ENCODE measurements around the gene SRD5A3. TPM values are rescaled to one million over a fixed set of nuclear protein-coding genes. Genes with fewer than 3 reads are reported as not detected.
A peak's percentile ranks its signal among the peaks of the same experiment; 100 is the strongest.

The SRD5A3 gene
- total RNA-seq, 1 donor from 2014 or later: 31.4 TPM

DNA sequence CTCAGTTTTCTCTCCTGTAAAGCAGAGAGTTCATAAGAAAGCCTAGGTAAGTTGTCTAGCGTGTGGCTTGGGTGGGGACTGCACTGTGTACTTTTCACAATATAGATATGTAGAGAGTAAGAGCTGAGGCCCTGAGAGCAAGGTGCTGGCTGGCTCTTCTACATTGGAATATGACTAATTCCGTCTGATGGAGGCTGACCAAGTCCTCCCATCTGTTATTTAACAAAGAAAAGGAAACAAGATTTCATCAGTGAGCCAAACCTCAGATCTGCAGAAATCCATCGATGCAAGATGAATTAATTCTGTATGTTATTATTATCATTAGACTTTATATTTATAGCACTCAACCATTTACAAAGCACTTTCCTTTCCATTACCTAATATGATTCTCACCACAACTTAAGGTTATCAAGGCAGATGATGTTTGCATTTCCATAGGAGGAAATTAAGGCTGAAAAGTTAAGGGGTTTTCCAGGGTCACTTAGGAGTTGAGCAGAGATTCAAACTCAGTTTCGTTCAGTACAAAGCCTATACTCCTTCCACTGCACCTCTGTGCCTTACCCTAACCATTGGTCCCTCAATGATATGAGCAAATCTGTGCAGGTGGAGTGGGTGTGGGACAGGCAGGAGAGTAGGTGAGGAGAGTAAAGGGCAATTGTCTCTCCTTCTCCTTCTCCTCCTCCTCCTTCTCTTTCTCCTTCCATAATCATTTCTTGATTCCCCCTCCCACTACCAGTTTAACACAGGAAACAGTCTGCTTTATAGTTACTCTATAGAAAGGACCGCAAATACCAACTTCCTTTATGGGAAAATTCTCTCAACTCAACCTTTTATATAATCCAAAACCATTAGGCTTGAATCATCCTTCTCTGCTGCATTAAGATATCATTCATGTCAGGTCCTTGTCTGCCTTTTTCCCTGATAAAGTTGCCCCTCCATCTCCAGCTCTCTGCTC is 27.6 kb upstream of the SRD5A3 start:
- Mint-ChIP-seq H3K36me3 (ENCODE audit: low read depth) (no peaks in the 10 kb centered on the region), H3K27ac (ENCODE audit: unreplicated experiment) (no peak overlapping the region), H3K4me1 (ENCODE audit: low read depth) (no peaks in the 10 kb centered on the region), H3K4me3 (ENCODE audit: unreplicated experiment) (no peak overlapping the region), H3K9me3 (ENCODE audit: low read depth) (no peaks in the 10 kb centered on the region), H3K27me3 (ENCODE audit: low read depth) (peaks cover 30% of the 10 kb centered on the region)
- TF ChIP-seq, protein P1, sequence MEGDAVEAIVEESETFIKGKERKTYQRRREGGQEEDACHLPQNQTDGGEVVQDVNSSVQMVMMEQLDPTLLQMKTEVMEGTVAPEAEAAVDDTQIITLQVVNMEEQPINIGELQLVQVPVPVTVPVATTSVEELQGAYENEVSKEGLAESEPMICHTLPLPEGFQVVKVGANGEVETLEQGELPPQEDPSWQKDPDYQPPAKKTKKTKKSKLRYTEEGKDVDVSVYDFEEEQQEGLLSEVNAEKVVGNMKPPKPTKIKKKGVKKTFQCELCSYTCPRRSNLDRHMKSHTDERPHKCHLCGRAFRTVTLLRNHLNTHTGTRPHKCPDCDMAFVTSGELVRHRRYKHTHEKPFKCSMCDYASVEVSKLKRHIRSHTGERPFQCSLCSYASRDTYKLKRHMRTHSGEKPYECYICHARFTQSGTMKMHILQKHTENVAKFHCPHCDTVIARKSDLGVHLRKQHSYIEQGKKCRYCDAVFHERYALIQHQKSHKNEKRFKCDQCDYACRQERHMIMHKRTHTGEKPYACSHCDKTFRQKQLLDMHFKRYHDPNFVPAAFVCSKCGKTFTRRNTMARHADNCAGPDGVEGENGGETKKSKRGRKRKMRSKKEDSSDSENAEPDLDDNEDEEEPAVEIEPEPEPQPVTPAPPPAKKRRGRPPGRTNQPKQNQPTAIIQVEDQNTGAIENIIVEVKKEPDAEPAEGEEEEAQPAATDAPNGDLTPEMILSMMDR (IDR thresholded peaks at IDR 0.05): no peak
- DNase-seq (ENCODE audit: low spot score): no peak

DNA sequence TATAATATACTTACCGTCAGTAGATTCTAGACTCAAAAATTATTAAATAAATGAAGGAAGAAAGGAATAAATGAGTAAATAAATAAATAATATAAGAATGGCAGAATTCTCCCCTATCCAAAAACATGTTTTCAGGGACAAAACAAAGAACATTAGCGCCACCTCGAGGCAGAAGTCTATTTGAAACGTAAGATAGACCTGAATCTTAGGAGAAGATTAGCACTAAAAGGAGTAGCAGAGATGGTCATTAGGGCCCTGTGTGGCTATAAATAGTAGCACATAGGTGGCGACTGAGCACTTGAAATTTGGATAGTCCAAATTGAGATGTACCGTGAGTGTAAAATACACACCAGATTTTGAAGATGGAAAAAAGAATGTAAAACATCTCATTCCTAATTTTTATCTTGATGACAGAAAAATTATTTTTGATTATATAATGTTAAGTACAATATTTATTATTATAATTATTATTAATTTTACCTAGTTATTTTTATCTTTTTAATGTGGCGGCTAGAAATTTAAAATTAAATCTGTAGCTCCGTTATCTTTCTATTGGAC is 24.3 kb upstream of the SRD5A3 start:
- no peak for DNase-seq (ENCODE audit: low spot score)
- H3K9me3 Mint-ChIP-seq (ENCODE audit: low read depth): no peaks in the 10 kb centered on the region
- peaks cover 45% of the 10 kb centered on the region for H3K27me3 Mint-ChIP-seq (ENCODE audit: low read depth)
- no peaks in the 10 kb centered on the region for H3K4me1 Mint-ChIP-seq (ENCODE audit: low read depth)
- TF ChIP-seq, protein P1 (IDR thresholded peaks at IDR 0.05): peak; percentile 97
- H3K27ac Mint-ChIP-seq (ENCODE audit: unreplicated experiment): no peak overlapping the region
- H3K36me3 Mint-ChIP-seq (ENCODE audit: low read depth): no peaks in the 10 kb centered on the region
- H3K4me3 Mint-ChIP-seq (ENCODE audit: unreplicated experiment): no peak overlapping the region

DNA sequence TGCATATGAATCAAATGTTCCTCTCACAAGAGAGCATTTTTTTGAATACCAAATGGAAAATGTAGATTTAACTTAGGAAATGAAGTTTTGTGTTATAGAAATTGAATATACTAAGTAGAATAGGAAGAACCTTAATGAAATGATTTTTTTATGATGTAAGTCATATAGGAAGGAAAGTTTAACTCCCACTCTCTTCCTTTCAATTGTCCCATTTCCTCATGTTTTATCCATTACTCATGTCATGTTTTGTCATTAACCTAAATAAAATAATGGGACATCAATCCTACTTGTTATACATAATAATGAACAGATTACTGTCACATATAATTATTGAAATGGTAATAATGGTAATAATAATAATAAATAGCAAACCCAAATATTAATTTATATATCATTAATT is 22.7 kb upstream of the SRD5A3 start:
- Mint-ChIP-seq H3K27me3 (ENCODE audit: low read depth) (peaks cover 41% of the 10 kb centered on the region), H3K4me1 (ENCODE audit: low read depth) (no peaks in the 10 kb centered on the region)

DNA sequence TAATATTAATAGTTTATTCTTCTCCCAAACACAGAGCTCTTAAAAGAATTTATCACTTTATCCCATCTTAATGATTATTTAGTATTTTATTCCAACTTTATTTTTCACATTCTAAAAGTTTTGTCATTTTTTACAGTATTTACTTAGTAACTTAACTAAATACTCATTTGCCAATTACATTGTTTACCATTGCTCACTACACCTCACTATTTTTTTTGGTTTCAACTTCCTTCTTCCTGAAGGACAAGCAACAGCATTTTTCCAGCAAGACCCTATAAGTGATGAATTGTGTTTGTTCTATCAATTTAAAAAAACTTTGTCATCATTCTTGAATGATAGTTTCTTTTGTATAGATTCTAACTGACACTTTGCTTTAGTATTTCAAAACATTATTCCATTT is 19.4 kb upstream of the SRD5A3 start:
- no peak overlapping the region for H3K4me3 Mint-ChIP-seq (ENCODE audit: unreplicated experiment)
- no peaks in the 10 kb centered on the region for H3K4me1 Mint-ChIP-seq (ENCODE audit: low read depth)
- peaks cover 28% of the 10 kb centered on the region for H3K27me3 Mint-ChIP-seq (ENCODE audit: low read depth)
- peaks cover 12% of the 10 kb centered on the region for H3K9me3 Mint-ChIP-seq (ENCODE audit: low read depth)
- no peak for DNase-seq (ENCODE audit: low spot score)
- no peak overlapping the region for H3K27ac Mint-ChIP-seq (ENCODE audit: unreplicated experiment)
- TF ChIP-seq, protein P1 (IDR thresholded peaks at IDR 0.05): no peak
- H3K36me3 Mint-ChIP-seq (ENCODE audit: low read depth): peaks cover 2% of the 10 kb centered on the region

More for the DNA sequence above, 22.7 kb upstream of the SRD5A3 start:
- no peak overlapping the region for H3K27ac Mint-ChIP-seq (ENCODE audit: unreplicated experiment)
- no peaks in the 10 kb centered on the region for H3K36me3 Mint-ChIP-seq (ENCODE audit: low read depth)
- no peaks in the 10 kb centered on the region for H3K9me3 Mint-ChIP-seq (ENCODE audit: low read depth)
- TF ChIP-seq, protein P1 (IDR thresholded peaks at IDR 0.05): no peak
- no peak overlapping the region for H3K4me3 Mint-ChIP-seq (ENCODE audit: unreplicated experiment)
- no peak for DNase-seq (ENCODE audit: low spot score)

DNA sequence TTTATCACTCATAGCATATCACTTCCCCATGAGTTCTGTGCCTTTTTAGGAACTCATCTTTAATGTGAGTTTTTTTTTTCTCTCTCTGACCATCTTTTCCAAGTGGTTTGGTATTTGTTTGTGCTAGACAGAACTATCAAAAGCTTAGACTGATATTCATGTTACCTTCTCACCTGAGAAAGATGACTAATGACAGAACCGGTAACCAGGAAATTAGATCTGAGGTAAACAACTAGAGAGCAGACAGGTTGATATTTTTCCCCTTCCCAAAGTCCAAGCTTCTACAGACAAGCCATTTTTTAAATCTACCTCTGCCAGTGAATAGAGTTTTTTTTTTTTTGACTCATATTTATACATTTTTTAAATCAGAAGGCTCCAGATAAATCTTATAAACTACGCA is 17.0 kb upstream of the SRD5A3 start:
- no peak overlapping the region for H3K27ac Mint-ChIP-seq (ENCODE audit: unreplicated experiment)
- DNase-seq (ENCODE audit: low spot score): no peak
- TF ChIP-seq, protein P1 (IDR thresholded peaks at IDR 0.05): no peak
- peaks cover 2% of the 10 kb centered on the region for H3K36me3 Mint-ChIP-seq (ENCODE audit: low read depth)
- H3K9me3 Mint-ChIP-seq (ENCODE audit: low read depth): peaks cover 12% of the 10 kb centered on the region
- no peaks in the 10 kb centered on the region for H3K4me1 Mint-ChIP-seq (ENCODE audit: low read depth)
- peaks cover 25% of the 10 kb centered on the region for H3K27me3 Mint-ChIP-seq (ENCODE audit: low read depth)
- H3K4me3 Mint-ChIP-seq (ENCODE audit: unreplicated experiment): no peak overlapping the region
